GM12874 (cell line): ENCODE measurements around the gene RSPH3.
A peak's percentile ranks its signal among the peaks of the same experiment; 100 is the strongest.

Source experiments
- CTCF ChIP-seq: IDR thresholded peaks from 2 replicates; pipeline ENCODE4 v1.5.1; 2011; ENCODE audit warnings: low read depth, mild to moderate bottlenecking, control low read depth, low read length, moderate library complexity; ENCODE audit not compliant: insufficient read depth

RSPH3 gene

GRCh38 chr6:159014406-159014805 is 14.4 kb upstream of the RSPH3 start:
- no peak for TF ChIP-seq CTCF

GRCh38 chr6:159013229-159013628 is 13.2 kb upstream of the RSPH3 start:
- no peak for TF ChIP-seq CTCF

GRCh38 chr6:159012201-159012600 is 12.2 kb upstream of the RSPH3 start:
- no peak for TF ChIP-seq CTCF

GRCh38 chr6:159008656-159009288 is 8.8 kb upstream of the RSPH3 start:
- TF ChIP-seq CTCF, result peak; percentile 29; the same call in 1 of the 2 replicates

- TF ChIP-seq CTCF, result no peak
Observed at GRCh38 chr6:159007510-159007909, 7.5 kb upstream of the RSPH3 start.

GRCh38 chr6:159005436-159005835 is 5.4 kb upstream of the RSPH3 start:
- TF ChIP-seq CTCF, result no peak

GRCh38 chr6:159004592-159004991 is 4.6 kb upstream of the RSPH3 start:
- no peak for TF ChIP-seq CTCF
